ENCODE data around the gene NF2.

The NF2 gene

DNA sequence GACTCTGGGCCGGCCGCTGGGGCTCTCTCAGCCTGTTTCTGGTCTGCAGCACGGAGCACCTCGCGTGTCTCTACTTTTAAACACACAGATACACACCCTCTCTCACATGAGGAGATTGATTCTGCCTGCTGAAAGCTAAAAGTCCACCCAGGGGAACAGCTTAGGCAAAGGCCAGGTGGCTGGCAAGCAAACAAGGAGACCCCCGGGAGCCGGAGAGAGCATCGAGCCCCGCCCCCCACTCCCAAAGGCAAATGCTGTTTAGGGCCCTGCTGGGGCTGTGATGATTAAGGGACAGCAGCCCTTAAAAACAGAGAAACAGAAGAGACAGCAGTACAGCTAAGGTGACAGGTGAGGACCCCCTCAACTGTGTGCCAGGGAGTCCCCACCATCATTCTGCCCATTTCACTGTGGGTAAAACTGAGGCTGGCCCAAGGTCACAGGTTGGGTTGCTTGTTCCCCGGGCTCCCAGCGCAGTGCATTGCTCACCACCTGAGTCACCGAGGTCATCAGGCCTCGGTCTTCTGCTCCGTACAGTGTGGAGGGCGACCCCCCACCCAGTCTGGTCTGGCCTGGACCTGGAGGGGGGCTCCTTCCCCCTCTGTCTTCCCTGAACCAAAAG, 123.2 kb downstream of the NF2 start:
- DNase-seq = no peak

- DNase-seq = no peak
Measured at GRCh38 chr22:29727131-29727523, 123.7 kb downstream of the NF2 start.

GRCh38 chr22:29729161-29729560, 125.7 kb downstream of the NF2 start:
- no peak for DNase-seq

DNA sequence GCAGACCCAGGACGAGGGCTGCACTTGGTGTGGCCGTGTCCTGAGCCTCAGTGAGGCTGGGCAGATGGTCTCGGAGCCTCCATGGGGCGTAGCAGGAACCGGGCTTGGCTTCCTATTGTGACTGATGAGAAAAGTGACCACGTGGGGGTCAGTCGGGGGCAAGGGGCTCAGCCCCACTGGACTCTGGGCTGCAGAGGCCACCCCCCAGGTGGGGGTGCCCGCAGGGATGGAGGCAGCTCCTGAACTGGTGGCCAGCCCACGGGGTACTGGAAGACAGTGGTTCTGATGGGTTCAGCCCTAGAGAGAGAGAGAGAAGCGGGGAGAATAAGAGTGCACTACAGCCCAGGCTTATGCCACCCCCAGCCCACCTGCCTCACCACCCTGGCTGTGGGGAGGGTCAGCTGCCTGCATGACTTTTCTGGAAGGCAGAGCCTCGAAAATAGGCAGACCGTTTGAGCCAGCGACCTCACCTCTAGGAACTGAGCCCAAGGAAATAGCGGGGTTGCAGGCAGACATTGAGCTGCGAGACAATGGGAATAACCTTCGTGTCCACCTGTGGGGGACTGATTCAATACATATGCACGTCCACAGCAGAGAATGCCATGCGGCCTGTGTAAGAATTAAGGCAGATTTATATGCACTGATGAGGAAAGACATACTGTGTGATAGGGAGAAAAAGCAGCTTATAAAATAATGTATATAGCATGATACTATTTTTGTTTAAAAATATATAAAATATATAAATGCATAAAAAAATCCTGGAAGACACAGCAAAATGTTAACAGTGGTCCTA, 127.8 kb downstream of the NF2 start:
- no peak for DNase-seq

GRCh38 chr22:29732883-29733282, 129.4 kb downstream of the NF2 start:
- DNase-seq = no peak

DNA sequence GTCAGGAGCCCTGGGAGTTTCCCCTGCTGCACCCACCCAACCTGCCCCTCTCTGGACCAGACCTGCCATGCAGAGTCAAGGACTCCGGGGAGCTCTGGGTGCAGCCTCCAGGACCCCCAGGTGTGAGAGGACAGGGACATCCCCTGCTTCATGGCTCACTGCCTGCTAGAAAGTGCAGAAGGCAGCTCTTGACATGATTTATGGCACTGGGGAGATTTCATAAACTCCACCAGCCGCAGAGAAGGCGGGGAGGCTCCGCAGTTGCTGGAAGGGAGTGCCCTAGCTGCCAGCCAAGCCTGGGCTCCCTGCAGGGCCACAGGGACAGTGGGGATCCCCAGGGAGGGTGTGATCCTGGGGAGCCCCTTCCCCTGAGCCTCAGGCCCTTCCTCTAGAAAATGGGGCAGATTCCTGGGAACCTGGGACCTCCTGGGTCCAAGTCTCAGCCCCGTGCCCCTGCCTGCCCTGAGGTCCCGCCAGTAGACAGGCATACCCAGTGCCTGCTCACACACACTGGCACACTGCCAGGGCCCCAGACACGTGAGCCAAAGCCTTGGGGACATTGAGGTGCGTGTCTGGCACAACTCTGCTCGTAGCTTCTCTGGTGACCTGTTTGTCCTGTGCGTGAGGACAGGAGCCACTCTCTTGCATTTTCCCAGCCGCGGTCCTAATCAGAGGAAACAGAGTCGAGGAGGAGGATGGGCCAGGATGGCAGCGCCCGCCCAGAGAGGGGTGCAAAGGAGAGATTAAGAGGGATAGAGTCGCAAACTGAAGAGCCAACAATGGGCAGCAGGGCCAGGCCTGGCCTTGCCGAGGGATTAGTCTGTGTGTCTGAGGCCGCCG, 130.1 kb downstream of the NF2 start:
- DNase-seq = no peak

DNA sequence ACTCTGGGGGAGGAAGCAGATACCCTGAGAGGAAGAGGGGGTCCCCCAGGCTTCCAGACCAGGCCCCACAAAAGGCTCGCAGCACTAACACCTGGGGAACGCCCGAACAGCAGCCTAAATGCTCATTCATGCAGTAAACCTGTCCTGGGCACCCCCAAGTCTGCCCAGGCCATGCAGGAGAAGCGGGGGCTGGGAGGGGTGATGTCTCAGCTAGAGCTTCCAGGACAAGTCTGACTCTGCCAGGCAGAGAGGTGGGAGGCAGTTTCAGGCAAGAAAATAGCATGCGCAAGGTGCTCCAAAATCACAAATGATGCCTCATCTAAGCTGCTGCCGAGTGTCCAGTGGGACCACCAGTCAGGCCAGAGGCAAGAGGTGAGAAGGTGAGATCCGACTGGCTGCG, 131.0 kb downstream of the NF2 start:
- DNase-seq = no peak

DNA sequence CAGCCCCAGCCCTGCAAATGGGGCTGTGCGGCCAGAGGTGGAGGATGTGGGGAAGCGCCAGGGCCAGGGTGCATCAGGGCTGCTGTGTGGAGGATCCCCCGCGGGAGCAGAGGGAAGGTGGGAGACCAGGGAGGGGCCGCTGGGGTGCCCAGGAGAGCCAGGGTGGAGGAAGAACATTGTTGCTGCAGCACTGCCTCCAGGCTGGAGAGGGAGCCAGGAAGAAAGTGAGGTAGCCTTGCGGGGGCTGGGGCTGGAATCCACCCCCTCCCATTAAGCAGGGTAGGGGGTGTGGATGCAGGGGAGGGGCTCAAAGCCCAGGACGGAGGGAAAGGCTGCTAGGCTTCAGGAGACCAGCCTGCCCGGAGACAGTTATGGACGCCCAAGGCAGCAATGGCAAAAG, 131.4 kb downstream of the NF2 start:
- DNase-seq = no peak

DNA sequence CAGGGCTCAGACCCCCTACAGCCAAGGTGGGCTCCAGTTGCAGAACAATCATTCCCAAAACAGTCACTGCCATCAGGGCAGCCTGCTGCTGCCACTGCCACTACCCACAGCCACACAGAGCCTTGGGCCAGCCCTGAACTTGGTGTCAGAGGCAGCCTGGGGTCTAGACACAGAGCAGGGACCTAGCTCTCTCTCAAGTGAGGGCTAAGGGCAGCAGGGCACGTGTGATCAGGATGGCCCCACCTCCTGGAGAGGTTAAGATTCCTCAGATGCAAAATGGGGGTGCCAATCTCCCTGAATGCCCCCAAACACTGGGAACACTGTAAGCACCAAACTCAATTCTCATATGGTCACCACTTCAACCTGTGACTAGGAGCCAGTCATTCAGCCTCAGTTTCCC, 132.0 kb downstream of the NF2 start:
- DNase-seq = no peak

- DNase-seq = no peak
Measured at GRCh38 chr22:29737251-29738117, 134.1 kb downstream of the NF2 start.

- DNase-seq = no peak
Measured at GRCh38 chr22:29738118-29738815, 134.8 kb downstream of the NF2 start.

DNA sequence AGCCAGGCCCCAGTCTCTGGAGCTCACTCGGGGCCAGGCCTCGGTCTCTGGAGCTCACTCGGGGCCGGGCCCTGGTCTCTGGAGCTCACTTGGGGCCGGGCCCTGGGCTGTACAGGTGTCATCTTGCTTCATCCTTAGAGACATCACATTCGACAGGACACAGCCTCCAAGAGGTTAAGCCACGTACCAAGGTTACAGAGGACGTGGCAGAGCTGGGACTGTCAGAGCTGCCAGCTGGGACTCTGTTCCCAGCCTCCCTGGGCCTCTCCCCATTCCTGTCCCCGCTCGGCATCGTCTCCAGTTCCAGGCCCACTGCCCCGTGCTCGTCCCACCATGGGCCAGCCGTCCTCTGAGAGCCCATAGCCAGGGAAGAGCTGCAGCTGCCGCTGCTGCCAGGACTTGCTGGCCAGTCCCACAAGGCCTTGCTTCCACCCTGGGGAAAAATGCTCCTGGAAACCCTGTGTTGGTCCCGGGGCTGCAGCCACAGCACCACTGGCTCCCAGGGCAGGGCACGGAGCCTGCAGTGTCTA, 136.0 kb downstream of the NF2 start:
- no peak for DNase-seq

DNA sequence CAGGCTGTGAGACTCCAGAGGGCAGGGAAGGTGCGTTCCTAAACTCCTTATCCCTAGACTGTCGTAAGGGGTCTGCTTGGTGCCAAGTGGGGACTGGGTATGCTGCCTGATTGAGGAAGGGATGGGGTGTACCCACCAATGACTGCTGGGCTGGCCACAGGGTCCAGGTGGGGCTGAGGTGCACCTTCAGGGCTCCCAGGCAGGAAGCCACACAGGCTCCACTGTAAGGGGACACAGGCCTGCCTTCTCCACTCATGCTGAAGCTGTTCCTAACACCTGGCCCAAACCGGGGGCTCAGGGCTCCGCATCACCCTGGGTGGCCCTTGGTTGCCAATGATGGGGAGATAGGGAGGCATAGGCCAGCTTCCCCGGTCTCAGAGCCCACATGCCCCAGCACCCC, 136.8 kb downstream of the NF2 start:
- no peak for DNase-seq

DNA sequence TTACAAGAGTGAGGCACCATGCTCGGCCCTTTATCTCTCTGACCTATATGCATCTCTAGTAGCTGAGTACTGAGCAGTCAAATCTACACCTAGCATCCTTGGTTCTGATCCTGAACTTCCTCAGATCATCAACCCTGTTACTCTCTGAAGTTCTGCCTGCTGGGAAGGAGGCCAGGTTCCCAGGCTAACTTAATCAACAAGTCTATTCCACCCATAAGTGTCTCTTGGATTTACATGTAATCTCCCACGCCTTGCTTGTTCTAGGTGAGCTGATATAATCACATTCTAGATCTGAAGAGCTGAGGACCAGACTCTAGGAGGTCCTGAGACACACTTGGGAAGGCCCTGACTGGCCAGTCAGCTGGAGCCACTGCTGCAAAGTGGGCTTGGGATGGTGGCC, 138.5 kb downstream of the NF2 start:
- DNase-seq = no peak

DNA sequence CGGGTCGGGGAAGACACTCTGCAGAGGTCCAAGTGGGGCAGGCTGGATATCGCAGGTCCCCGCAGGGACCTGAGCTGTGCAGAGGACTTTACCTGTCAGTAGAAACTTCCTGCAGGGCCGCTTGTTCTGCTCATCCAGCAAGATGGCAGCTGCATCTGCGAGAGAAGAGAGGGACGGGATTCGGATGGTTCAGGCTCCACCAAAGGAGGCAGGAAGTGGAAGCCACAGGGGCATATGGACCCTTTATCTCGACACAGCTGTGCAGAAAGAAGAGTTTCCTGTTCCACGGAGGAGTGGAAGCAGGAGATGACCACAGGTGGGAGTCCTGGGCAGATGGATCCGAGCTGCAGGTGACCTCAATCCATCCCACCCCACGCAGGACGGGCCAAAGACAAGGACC, 138.9 kb downstream of the NF2 start:
- no peak for DNase-seq

DNA sequence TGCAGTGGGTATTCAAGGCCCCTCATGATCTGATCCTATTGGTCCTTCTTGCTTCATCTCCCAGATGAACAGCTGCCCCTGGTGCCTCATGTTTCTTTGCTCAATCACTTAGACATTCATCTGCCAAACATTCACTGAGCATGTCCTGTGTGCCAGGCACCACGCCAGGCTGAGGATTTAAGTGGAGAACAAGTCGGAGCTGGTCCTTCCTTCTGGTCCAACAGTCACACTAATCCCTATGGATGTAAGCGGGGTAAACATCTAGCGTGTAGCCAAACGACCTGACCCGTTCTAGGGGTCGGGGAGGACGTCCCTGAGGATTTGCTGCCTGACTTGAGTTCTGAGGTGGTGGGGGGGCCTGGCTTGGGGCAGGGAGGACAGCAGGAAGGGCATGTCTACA, 141.5 kb downstream of the NF2 start:
- no peak for DNase-seq

GRCh38 chr22:29747832-29748231, 144.4 kb downstream of the NF2 start:
- no peak for DNase-seq
